MCF 10A (cell line): ENCODE data around the gene PEMT. TPM values are rescaled to one million over a fixed set of nuclear protein-coding genes. Genes with fewer than 3 reads are reported as not detected.

Experiments used
- BruUV-seq: library from RNA; stranded (reverse); fragments of 400-500 nt; replicated peaks from 2 replicates; lab custom pipeline; 2021; lab: Mats Ljungman, UMichigan
- CTCF ChIA-PET: fragments of 300-600 bp; sonication (Branson Sonifier 250); formaldehyde crosslinking; extraction: SDS; loops from one replicate; lab custom pipeline; 2021; ENCODE audit warnings: antibody characterized with exemption, inconsistent platforms; lab: Yijun Ruan, JAX
- POLR2A ChIA-PET: fragments of 300-600, 350-650 bp; sonication (Branson Sonifier 250); formaldehyde crosslinking; extraction: SDS; loops from one replicate; lab custom pipeline; 2020; ENCODE audit warnings: antibody characterized with exemption, inconsistent platforms; lab: Yijun Ruan, JAX
- DNase-seq: peaks from one replicate; pipeline ENCODE4 v3.0.0-alpha.2; 2018; ENCODE audit not compliant: unreplicated experiment
- H3K27ac Mint-ChIP-seq: one replicate; pipeline ENCODE4 v1.8.0; 2022; ENCODE audit warnings: mild to moderate bottlenecking, low read depth, mixed read lengths; ENCODE audit not compliant: unreplicated experiment
- H3K27me3 Mint-ChIP-seq: one replicate; pipeline ENCODE4 v1.8.0; 2022; ENCODE audit warnings: mixed read lengths; ENCODE audit not compliant: insufficient read depth, unreplicated experiment
- H3K36me3 Mint-ChIP-seq: one replicate; pipeline ENCODE4 v1.8.0; 2022; ENCODE audit warnings: mild to moderate bottlenecking, moderate library complexity, mixed read lengths; ENCODE audit not compliant: insufficient read depth, unreplicated experiment
- H3K4me1 Mint-ChIP-seq: one replicate; pipeline ENCODE4 v1.8.0; 2022; ENCODE audit warnings: mixed read lengths; ENCODE audit not compliant: insufficient read depth, unreplicated experiment
- H3K4me3 Mint-ChIP-seq: one replicate; pipeline ENCODE4 v1.8.0; 2022; ENCODE audit warnings: mild to moderate bottlenecking, moderate library complexity, mixed read lengths; ENCODE audit not compliant: unreplicated experiment
- H3K9me3 Mint-ChIP-seq: one replicate; pipeline ENCODE4 v1.8.0; 2022; ENCODE audit warnings: mixed read lengths; ENCODE audit not compliant: unreplicated experiment
- CTCF ChIP-seq: fragments of 200-600 bp; IDR thresholded peaks from one replicate; pipeline ENCODE4 v1.8.0; 2022; ENCODE audit warnings: antibody characterized with exemption, mild to moderate bottlenecking; ENCODE audit not compliant: unreplicated experiment
- intact Hi-C: fragments of 100-400 bp; cut with micrococcal nuclease; formaldehyde crosslinking; loops from 2 replicates; pipeline ENCODE4 v1.14.1; 2022
- total RNA-seq: library from RNA; stranded (reverse); gene quantifications from 2 replicates; pipeline ENCODE4 v1.2.3, GENCODE V29; 2022

The PEMT gene
- total RNA-seq, 1 experiment from 2014 or later = 49.8 TPM

GRCh38 chr17:17507465-17508011 is 84.0 kb downstream of the PEMT start:
- H3K36me3 Mint-ChIP-seq = peaks cover 5% of the 10 kb centered on the region
- intact Hi-C loops = no loop called here
- no peak overlapping the region for H3K27ac Mint-ChIP-seq
- no TSS peak for BruUV-seq
- CTCF ChIA-PET = interaction anchor here (0.6 to 1.6 kb wide), 2 partner anchors 11 to 106 kb away, joined by 3 to 8 read pairs; partner anchors contain the start of gene RASD1
- POLR2A ChIA-PET = no interaction called here
- peaks cover 12% of the 10 kb centered on the region for H3K27me3 Mint-ChIP-seq
- no peak for DNase-seq
- TF ChIP-seq CTCF = no peak
- peaks cover 7% of the 10 kb centered on the region for H3K4me1 Mint-ChIP-seq
- no peaks in the 10 kb centered on the region for H3K9me3 Mint-ChIP-seq
- no peak overlapping the region for H3K4me3 Mint-ChIP-seq

GRCh38 chr17:17506893-17507464 is 84.5 kb downstream of the PEMT start:
- DNase-seq = no peak
- no peak overlapping the region for H3K4me3 Mint-ChIP-seq
- H3K27me3 Mint-ChIP-seq = peaks cover 13% of the 10 kb centered on the region
- no peaks in the 10 kb centered on the region for H3K36me3 Mint-ChIP-seq
- POLR2A ChIA-PET = no interaction called here
- TF ChIP-seq CTCF = no peak
- H3K27ac Mint-ChIP-seq = no peak overlapping the region
- intact Hi-C loops = no loop called here
- BruUV-seq = no TSS peak
- H3K4me1 Mint-ChIP-seq = peaks cover 2% of the 10 kb centered on the region
- no peaks in the 10 kb centered on the region for H3K9me3 Mint-ChIP-seq
- CTCF ChIA-PET = interaction anchor here (0.6 to 1.6 kb wide), 3 partner anchors 10 to 113 kb away, joined by 3 to 8 read pairs (median 3); partner anchors contain the start of gene RASD1

- Mint-ChIP-seq H3K4me1 (no peaks in the 10 kb centered on the region), H3K27me3 (peaks cover 13% of the 10 kb centered on the region), H3K36me3 (no peaks in the 10 kb centered on the region), H3K27ac (no peak overlapping the region), H3K4me3 (no peak overlapping the region), H3K9me3 (no peaks in the 10 kb centered on the region)
- DNase-seq = no peak
- ChIA-PET CTCF (interaction anchor here (0.6 to 1.6 kb wide), 3 partner anchors 9 to 113 kb away, joined by 3 to 8 read pairs (median 8); partner anchors contain the start of gene RASD1), POLR2A (no interaction called here)
- no TSS peak for BruUV-seq
- intact Hi-C loops = no loop called here
- no peak for TF ChIP-seq CTCF
Measured at GRCh38 chr17:17506181-17506741, 85.2 kb downstream of the PEMT start.

DNA sequence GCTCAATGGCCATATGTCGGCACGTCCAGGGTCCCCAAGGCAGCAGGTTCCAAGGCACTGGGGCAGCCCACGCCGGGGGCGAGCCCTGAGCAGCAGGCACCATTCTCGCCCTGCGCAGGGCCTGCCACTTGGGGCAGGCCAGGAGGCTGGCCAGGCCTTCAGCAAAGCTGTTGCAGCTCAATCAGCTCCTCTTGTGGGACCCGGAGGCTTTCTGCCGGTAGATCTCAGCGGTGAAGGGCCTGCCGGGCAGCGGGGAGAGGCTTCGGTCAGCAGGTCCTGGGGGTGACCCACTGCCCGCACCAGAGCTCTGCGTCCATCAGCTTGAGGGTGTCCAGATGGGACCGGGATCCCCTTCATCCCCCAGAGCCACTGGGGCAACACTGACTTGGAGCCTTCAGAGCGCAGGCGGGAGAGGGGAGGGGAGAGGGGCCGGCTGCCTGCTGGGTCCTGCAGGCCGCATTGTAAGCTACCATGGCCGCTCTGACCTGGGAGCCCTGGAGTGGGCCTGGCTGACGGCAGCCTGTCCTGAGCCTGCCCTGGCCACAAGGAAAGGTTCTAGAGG is 85.8 kb downstream of the PEMT start:
- no peak for TF ChIP-seq CTCF
- intact Hi-C loops = no loop called here
- no peak overlapping the region for H3K27ac Mint-ChIP-seq
- H3K9me3 Mint-ChIP-seq = no peaks in the 10 kb centered on the region
- H3K4me3 Mint-ChIP-seq = no peak overlapping the region
- ChIA-PET POLR2A (no interaction called here), CTCF (interaction anchor here (1.2 kb wide), 1 partner anchor 8 kb away, joined by 8 read pairs; no protein-coding TSS in a partner anchor)
- no peaks in the 10 kb centered on the region for H3K4me1 Mint-ChIP-seq
- no peaks in the 10 kb centered on the region for H3K36me3 Mint-ChIP-seq
- H3K27me3 Mint-ChIP-seq = peaks cover 13% of the 10 kb centered on the region
- no peak for DNase-seq
- no TSS peak for BruUV-seq
